Measurements from ENCODE around the gene GRIK3. TPM values are rescaled to one million over a fixed set of nuclear protein-coding genes. Genes with fewer than 3 reads are reported as not detected.

GRIK3 gene
- total RNA-seq, 2 donors from 2014 or later = 0.20 to 1.2 TPM

DNA sequence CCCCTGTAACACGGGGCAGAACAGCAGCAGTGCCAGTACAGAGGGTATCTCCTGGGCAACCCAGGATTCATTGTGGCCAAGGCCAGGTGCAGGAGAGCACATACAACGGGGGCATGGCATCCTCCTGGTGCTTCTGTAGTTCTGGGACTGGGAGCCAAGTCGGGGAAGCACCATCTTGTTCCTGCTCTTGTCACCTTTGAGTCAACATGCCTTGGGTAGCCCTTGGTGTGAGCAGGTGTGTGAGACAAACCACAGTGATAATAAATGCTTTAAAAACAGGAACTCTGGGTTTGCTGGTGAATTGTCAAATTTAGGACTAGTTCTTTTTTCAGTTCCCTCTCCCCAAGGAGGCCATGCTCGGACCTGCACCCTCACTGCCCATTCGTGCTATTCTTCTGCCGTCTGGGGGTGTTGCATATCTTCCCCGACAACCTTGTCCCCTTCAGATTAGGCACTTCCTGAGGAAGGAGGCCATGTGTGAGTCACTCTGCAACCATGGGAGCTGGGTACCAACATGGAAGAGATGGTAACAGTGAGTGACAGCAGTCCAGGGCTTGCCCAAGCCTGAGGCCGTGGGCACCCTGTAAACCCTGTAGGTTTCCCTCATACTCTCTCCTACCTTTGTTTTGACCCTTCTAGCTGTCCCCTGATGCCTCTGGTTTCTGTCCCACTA, 150.2 kb downstream of the GRIK3 start:
- intact Hi-C loops (cut with DNase I) = no loop called here
- no peak overlapping the region for H3K4me3 ChIP-seq
- H3K9ac ChIP-seq (ENCODE audit: low read depth in 2 of 2, low read length in 2 of 2) = no peak overlapping the region
- H3K4me1 ChIP-seq = no peaks in the 10 kb centered on the region
- DNase-seq = peak; percentile 6
- H3K36me3 ChIP-seq = no peaks in the 10 kb centered on the region
- no peak for TF ChIP-seq CTCF (IDR thresholded peaks at IDR 0.05)
- H3K27ac ChIP-seq = no peak overlapping the region
- H3K9me3 ChIP-seq = no peaks in the 10 kb centered on the region
- no peaks in the 10 kb centered on the region for H3K27me3 ChIP-seq

GRCh38 chr1:36883315-36883949, 150.9 kb downstream of the GRIK3 start:
- H3K9ac ChIP-seq (ENCODE audit: low read depth in 2 of 2, low read length in 2 of 2) = no peak overlapping the region
- TF ChIP-seq CTCF (IDR thresholded peaks at IDR 0.05) = no peak
- DNase-seq = peak; percentile 5
- H3K4me3 ChIP-seq = no peak overlapping the region
- no peaks in the 10 kb centered on the region for H3K4me1 ChIP-seq
- no peak overlapping the region for H3K27ac ChIP-seq
- H3K36me3 ChIP-seq = no peaks in the 10 kb centered on the region
- no peaks in the 10 kb centered on the region for H3K9me3 ChIP-seq
- intact Hi-C loops (cut with DNase I) = no loop called here
- H3K27me3 ChIP-seq = no peaks in the 10 kb centered on the region

- Histone ChIP-seq H3K9me3 (no peaks in the 10 kb centered on the region), H3K36me3 (no peaks in the 10 kb centered on the region), H3K27ac (no peak overlapping the region), H3K27me3 (no peaks in the 10 kb centered on the region), H3K4me3 (no peak overlapping the region), H3K9ac (ENCODE audit: low read depth in 2 of 2, low read length in 2 of 2) (no peak overlapping the region), H3K4me1 (no peaks in the 10 kb centered on the region)
- no peak for TF ChIP-seq CTCF (IDR thresholded peaks at IDR 0.05)
- intact Hi-C loops (cut with DNase I) = no loop called here
- DNase-seq = peak; percentile 4
Observed at GRCh38 chr1:36882536-36883285, 151.6 kb downstream of the GRIK3 start.

GRCh38 chr1:36881541-36881940, 152.8 kb downstream of the GRIK3 start:
- Histone ChIP-seq H3K9me3 (no peaks in the 10 kb centered on the region), H3K4me1 (no peaks in the 10 kb centered on the region), H3K4me3 (no peak overlapping the region), H3K27me3 (no peaks in the 10 kb centered on the region), H3K9ac (ENCODE audit: low read depth in 2 of 2, low read length in 2 of 2) (no peak overlapping the region), H3K36me3 (no peaks in the 10 kb centered on the region), H3K27ac (no peak overlapping the region)
- DNase-seq = peak; percentile 6
- intact Hi-C loops (cut with DNase I) = no loop called here
- TF ChIP-seq CTCF (IDR thresholded peaks at IDR 0.05) = no peak

- Histone ChIP-seq H3K36me3 (no peaks in the 10 kb centered on the region), H3K27ac (no peak overlapping the region), H3K4me3 (no peak overlapping the region), H3K9me3 (no peaks in the 10 kb centered on the region), H3K9ac (ENCODE audit: low read depth in 2 of 2, low read length in 2 of 2) (no peak overlapping the region), H3K4me1 (no peaks in the 10 kb centered on the region), H3K27me3 (no peaks in the 10 kb centered on the region)
- TF ChIP-seq CTCF (IDR thresholded peaks at IDR 0.05) = no peak
- DNase-seq = peak; percentile 10
- intact Hi-C loops (cut with DNase I) = no loop called here
Observed at GRCh38 chr1:36881068-36881405, 153.3 kb downstream of the GRIK3 start.

Data from colonic mucosa (tissue), 4 donors.